ENCODE measurements around the gene TRAPPC8.

Gene TRAPPC8

DNA sequence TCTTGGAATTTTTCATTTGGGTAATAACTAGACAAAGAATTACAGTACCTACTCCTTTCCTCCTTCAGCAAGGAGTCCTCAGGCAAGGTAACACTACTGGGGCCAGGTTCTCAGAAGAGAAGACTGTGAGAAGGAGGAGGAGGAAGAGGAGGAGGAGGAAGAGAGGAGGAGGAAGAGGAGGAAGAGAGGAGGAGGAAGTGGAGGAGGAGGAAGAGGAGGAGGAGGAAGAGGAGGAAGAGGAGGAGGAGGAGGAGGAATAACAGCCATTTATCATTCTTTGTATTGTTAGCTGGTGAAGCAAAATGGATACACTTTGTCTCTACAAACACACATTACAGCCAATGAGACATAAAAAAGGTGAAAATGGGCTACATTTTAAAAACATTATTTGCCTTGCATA, 149.4 kb downstream of the TRAPPC8 start:
- no peak for DNase-seq (ENCODE audit: low read depth in 2 of 2)

DNA sequence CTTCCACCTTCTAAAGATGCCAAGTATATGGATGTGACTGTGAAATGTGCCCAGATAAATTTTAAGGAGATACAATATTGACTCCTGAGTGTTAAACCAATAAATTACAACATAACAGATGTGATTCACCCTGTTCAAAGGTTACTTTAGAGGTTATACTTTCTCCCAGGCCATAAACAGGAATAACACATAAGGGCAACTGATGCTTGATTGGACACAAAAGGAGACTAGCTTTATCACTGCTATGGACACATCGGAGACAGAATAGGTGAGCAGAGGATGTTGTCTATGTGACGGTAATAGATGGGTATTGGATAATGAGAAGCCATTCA, 150.4 kb downstream of the TRAPPC8 start:
- no peak for DNase-seq (ENCODE audit: low read depth in 2 of 2)

DNA sequence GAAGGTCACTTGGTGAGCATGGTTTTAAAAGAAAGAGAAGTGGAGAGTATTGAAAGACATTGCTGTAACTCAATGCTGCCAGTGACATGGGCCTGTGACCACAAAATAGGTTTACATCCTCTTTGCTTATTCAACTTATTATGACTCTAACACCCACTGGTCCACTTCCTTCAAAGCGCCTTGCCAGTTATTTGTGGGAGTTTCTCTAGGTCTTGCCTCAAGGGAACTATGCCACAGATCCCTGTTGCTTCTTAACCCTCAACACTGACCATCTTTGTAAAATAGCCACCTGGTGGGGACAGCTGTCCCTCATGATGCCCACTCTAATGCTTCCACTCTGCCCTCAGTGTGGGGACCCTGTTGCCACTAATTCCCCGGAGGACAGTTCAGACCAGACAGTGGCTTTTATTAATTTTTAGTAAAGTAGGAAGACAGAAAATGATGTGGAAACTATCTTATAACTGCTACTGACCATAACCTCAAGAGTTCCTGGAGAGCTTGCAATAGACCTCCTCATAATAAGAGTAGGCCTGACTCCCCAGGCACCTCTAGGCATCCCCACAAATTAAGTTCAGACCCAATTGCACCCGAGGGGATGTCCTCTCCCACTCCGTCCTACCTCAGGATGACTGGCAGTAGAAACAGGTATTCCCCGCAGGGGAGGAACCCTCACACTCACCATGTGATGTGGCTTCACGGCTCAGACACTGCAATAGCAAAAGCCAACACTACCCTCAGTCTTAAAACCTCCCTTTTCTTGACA, 150.9 kb downstream of the TRAPPC8 start:
- DNase-seq (ENCODE audit: low read depth in 2 of 2): no peak

DNA sequence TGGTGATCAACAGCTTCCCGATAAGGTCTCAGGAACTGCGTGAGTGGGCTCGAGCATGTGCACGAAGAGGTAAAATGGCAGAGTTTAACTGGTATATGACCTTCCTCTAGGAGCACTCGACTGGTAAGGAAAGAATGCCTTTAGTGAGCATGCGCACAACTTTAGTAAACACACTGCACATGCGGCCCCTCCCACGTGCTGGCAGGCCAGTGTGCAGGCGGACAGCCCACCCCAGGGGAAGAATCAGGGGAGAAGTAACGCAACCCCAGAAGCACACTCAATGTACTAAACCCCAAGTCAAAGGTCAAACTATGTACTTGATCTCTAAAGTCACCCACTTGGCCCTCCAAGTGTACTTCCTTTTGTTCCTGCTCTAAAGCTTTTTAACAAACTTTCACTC, 153.5 kb downstream of the TRAPPC8 start:
- DNase-seq (ENCODE audit: low read depth in 2 of 2): no peak

DNA sequence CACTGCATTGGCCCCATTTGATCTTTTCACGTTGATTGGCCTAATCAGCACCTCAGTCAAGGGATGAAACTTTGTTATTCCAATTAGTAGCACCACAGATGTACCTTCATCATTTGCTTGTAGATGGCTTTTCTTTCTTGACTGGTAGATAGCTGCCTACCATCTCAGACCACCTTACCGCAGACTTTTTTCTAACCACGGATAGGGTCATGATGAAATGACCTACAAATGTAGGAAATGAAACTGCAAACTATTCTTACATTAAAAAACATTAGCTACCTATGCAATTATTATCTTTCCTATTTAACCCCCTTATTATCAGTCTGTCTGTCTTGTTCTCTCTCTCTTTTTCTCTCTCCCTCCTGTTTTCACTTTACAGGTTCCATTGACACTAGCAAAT, 159.9 kb downstream of the TRAPPC8 start:
- DNase-seq (ENCODE audit: low read depth in 2 of 2): no peak

Data from stimulated activated CD4-positive, alpha-beta T cell treated with anti-CD3 and anti-CD28 coated beads, Interleukin-15, amount 100 ng/mL, for 48 hours (primary cell).